Mucosa of gallbladder (tissue), 1 donor: Measurements from ENCODE around the gene ARF3. TPM values are rescaled to one million over a fixed set of nuclear protein-coding genes. Genes with fewer than 3 reads are reported as not detected.

Experiments used
- DNase-seq: peaks from one replicate; pipeline ENCODE4 v3.0.0-alpha.2; 2020; ENCODE audit warnings: low spot score
- total RNA-seq: library from RNA; stranded (reverse); gene quantifications from one replicate; pipeline ENCODE4 v1.2.1, GENCODE V29; 2021
- donor health status: DM: no; HTN: no; CAD: no.

Gene ARF3
- total RNA-seq, 1 donor from 2014 or later = 198 TPM

DNA sequence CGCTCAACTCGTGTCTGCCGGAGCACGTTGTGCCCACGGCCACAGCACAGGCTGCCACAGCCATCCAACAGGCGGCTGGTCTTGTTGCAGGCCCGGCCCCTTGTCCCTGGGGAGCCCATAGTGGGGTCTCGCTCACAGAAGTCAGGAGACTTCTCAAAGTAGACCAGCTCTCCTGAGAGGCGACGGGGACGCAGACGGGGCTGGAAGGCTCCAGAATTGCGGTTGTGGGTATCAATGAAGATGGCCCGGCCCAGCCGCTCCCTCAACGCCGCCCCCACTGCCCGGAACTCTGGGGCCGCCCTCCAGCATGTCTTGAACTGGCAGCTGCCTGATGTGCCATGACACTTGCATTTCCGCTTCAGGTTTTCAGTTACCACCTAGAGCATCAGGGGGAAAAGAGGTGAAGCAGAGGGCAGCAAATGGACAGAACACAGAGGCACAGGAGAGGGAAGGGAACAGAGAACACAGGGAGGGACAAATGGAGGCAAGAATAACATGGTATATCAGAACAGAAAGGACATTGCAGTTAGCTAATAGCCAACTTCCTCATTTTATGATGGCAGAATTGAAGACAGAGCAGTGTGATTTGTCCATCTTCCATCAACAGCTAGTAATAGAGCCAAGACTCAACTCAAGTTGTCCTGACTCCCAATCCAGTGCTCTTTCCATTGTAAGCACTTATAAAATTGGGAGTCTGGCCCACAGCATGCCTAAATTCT, 9.0 kb upstream of the ARF3 start:
- DNase-seq = no peak

DNA sequence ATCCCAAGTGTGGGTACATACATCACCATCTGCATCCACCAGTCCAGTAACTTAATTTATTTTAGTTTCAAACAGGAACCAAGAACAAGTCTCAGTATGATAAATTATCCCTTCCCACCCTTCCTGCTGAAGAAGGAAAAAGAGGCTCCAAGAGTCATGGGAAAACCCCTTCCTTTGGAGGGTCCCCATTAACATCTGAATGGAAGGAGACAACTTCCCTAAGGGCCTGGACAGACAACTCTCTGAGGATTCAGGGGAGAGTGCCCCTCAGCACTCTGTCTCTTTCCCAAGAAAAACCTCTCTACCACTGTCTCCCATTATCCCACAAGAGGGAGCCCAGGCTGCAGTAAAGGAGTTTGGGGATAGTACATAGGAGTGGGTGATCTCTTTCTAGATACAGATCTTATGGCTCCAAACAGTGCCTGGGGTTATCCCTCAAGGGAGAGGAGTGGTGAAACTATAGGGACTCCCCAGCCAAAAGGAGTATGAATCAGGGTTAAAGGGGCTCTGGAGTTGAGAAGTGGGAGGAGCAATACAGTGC, 8.1 kb upstream of the ARF3 start:
- no peak for DNase-seq

GRCh38 chr12:48961801-48962200, 4.5 kb upstream of the ARF3 start:
- no peak for DNase-seq

GRCh38 chr12:48961331-48961730, 4.0 kb upstream of the ARF3 start:
- DNase-seq = no peak

DNA sequence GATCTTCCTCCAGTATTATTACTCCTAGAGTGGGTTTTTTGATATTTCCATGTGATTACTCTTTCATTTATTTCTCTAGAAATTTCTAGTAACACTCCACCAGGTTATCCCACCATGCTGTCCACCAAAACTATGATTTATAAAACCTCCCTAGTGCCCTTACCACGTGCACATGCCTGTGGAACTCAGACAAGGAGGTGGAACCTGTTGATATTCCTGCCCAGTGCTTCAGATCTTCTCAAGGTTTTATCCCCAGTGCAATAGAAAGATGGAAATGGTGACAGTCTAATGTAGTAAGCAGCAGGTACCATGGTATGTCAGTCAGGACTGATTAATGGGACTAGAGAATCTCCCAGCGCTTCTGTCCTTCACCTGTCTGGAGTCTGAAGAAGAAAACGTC, 3.5 kb upstream of the ARF3 start:
- no peak for DNase-seq

GRCh38 chr12:48958049-48958388, 732 bp upstream of the ARF3 start:
- DNase-seq = no peak

- DNase-seq = peak; percentile 85
These were observed 777 bp downstream of the ARF3 start for GRCh38 chr12:48956279-48957140.

DNA sequence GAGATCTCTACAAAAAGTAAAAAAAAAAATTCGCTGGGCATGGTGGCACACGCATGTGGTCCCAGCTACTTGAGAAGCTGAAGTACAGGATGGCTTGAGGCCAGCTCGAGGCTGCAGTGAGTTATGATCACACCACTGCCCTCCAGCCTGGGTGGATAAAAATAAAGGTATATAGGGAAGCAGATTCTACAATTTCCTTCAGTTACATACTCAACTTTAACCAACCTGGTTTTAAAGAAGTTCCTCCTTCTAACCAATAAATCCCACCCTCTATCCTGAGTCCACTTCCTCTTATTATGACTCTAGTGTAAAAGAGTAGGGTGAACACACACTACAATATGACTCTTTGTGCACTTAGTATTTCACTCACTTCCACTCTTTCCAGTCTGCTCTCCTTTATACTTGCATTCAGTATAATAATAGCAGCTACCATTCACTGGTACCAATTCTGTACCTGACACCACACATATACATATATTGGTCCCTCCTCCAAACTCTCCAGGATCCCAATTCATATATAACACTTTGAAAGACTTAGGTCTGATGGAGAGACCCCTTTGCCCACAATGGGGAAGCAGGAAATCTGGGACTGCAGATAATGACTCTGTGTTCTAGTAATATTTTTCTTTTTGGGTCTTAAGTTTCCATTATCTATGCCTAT, 2.3 kb downstream of the ARF3 start:
- DNase-seq = no peak

DNA sequence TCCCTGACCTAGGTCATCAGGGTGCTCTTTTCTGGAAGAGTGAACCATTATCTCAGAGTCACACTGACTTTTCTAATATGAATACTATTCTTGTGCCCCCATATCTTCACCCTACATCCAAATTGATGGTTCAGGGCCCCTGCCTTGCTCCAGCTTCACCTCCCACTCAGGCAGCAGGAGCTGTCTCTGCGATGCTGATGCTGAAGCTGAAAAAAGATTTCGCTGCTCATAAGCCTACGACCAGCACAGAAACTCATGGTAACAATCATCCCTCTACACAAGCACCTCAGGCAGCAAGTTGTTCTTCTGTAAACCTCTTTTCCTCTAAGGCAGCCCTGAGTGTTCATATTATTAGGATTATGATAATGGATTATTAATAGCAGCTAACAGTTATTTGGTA, 3.2 kb downstream of the ARF3 start:
- no peak for DNase-seq

DNA sequence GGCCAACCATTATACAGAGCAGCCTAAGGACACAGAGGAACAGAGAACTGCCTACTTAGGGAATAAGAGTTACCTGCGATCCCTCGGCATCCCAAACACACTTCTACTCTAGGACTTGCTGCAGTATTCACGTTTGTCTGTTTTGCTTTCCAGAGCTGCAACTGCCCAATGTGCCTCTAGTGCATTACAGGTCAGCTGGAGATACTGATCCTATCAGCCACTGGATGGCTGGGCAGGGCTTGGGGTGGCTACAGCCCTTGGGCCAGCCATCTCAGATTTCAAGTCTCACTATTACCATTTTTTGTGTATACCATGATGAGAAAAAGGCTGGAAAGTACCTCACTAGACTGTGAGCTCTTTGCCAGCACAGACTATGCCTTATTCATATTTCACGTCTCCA, 4.6 kb downstream of the ARF3 start:
- DNase-seq = no peak

- DNase-seq = no peak
These were observed 9.6 kb downstream of the ARF3 start for GRCh38 chr12:48947727-48948126.

- DNase-seq = no peak
These were observed 10.3 kb downstream of the ARF3 start for GRCh38 chr12:48946943-48947342.

DNA sequence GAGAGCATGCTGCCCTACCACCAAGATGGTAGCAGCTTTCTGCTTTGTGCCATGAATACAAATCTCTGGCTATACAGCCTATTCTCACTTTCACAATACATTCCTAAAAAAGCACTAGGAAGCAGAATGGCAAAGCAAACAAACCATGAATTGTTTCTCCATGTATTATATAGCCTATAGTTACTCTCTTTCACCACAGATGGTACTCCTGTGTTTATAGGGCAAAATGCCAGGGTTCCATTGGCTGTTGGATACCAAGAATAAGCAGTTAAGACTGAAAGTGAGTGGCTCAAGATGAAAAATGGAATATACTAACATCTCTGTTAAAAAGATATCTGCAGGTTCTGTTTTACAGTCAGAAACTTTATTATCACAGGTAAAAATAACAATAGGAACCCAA, 11.1 kb downstream of the ARF3 start:
- DNase-seq = no peak

GRCh38 chr12:48943221-48943620, 14.1 kb downstream of the ARF3 start:
- no peak for DNase-seq

- DNase-seq = no peak
These were observed 17.1 kb downstream of the ARF3 start for GRCh38 chr12:48940181-48940580.

DNA sequence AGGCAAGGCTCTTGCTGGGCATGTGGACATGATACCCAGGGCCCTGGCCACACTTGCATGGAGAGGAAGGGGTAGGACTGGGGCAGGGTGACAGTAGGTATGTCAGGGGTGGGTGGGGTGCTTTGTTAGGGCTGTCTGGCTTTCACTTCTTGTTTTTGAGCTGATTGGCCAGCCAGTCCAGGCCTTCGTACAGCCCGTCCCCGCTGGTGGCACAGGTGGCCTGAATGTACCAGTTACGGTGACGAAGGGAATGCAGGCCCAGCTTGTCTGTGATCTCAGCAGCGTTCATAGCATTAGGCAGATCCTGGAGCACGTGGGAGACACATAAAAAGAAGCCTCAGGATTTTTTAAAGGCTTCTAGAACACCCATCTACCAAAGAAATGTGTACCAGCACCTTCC, 18.5 kb downstream of the ARF3 start:
- DNase-seq = no peak

- DNase-seq = no peak
These were observed 20.1 kb downstream of the ARF3 start for GRCh38 chr12:48937170-48937569.

GRCh38 chr12:48936379-48936979, 20.8 kb downstream of the ARF3 start:
- DNase-seq = peak; percentile 73

DNA sequence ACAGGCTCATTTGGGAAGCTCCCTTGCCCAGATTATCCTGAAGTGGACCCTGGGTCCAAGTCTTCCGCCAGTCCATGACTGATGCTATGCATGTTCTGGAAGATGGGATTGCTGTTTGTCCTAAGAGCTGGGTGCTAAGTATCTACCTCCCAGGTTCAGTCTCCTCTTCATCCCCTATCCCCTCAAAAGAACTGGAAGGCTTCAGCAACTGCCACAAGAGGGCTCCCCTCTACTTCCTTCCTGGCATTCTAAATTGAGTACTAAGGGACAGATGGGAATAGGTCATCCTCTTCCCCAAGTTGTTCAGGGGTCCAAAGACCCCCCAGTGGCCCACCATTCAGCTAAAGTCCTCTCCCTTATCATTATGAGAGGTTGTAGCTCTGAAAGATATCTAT, 23.0 kb downstream of the ARF3 start:
- no peak for DNase-seq

DNA sequence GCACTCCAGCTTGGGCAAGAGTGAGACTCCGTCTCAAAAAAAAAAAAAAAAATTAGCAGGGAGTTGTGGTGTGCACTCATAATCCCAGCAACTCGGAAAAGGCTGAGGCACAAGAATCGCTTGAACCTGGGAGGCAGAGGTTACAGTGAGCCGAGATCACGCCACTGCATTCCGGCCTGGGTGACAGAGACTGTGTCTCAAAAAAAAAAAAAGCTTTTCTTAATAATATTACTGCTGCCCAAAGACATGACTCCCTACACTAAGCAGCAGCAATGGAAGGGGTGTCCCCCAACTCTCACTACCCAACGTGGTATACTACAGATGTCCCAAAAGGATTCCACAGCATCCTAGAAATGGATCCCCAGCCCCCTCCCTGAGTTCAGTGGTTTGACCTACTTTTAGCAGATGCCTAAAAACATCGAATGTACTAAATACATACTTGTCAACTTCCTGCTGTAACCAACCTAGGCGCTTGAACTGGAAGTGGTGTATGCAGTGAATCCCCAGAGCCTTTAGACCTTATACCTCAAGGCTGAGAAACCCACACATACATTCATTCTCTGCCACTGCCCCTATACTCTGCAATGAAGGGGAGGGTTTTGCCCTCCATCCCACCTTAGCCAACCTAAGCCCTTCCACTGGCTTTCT, 23.5 kb downstream of the ARF3 start:
- DNase-seq = no peak

- DNase-seq = no peak
These were observed 24.4 kb downstream of the ARF3 start for GRCh38 chr12:48932878-48933277.

DNA sequence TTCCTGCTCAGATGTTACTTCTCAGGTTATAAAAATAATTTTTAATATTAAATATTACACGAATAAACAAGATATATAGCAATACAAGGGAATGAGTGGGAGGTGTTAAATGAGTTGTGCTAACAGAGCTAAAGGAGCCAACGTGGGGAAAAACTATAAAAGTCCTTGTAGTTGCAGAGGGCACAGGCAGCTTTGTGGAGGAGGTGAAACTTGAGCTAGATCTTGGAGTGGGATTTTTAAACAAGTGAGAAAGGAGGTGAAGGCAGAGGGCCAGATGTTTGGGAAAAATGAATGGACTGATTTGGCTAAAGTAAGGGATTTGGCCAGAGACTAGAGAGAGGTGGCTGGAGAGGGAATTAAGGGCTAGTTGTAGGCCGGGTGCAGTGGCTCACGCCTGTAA, 26.8 kb downstream of the ARF3 start:
- no peak for DNase-seq
